Measurements from ENCODE around the gene MORC2.

Gene MORC2

GRCh38 chr22:30885591-30885990 is 83.0 kb downstream of the MORC2 start:
- H3K27me3 ChIP-seq (ENCODE audit: control insufficient read depth, insufficient read depth, low read length), result no peaks in the 10 kb centered on the region
- no peak overlapping the region for H3K4me3 ChIP-seq (ENCODE audit: low read depth, low read length)
- peaks cover 12% of the 10 kb centered on the region; the same call in 1 of the 2 replicates for H3K4me1 ChIP-seq (ENCODE audit: control insufficient read depth, insufficient read depth, low read length)
- 0 out of 2 replicates have a peak, but pooled peaks cover 8% of the 10 kb centered on the region for H3K36me3 ChIP-seq (ENCODE audit: control insufficient read depth, insufficient read depth, low read length)
- no peak overlapping the region for H3K9ac ChIP-seq (ENCODE audit: low read length)
- H3K27ac ChIP-seq (ENCODE audit: low read depth, low read length), result no peak overlapping the region
- no peaks in the 10 kb centered on the region for H3K9me3 ChIP-seq (ENCODE audit: control insufficient read depth, insufficient read depth, low read depth, low read length)

- Histone ChIP-seq H3K36me3 (ENCODE audit: control insufficient read depth, insufficient read depth, low read length) (0 out of 2 replicates have a peak, but pooled peaks cover 7% of the 10 kb centered on the region), H3K4me3 (ENCODE audit: low read depth, low read length) (no peak overlapping the region), H3K4me1 (ENCODE audit: control insufficient read depth, insufficient read depth, low read length) (peaks cover 12% of the 10 kb centered on the region; the same call in 1 of the 2 replicates), H3K27me3 (ENCODE audit: control insufficient read depth, insufficient read depth, low read length) (no peaks in the 10 kb centered on the region), H3K9ac (ENCODE audit: low read length) (no peak overlapping the region), H3K9me3 (ENCODE audit: control insufficient read depth, insufficient read depth, low read depth, low read length) (no peaks in the 10 kb centered on the region), H3K27ac (ENCODE audit: low read depth, low read length) (no peak overlapping the region)
Measured at GRCh38 chr22:30885001-30885366, 83.6 kb downstream of the MORC2 start.

GRCh38 chr22:30884211-30885000 is 84.2 kb downstream of the MORC2 start:
- Histone ChIP-seq H3K4me3 (ENCODE audit: low read depth, low read length) (no peak overlapping the region), H3K27ac (ENCODE audit: low read depth, low read length) (no peak overlapping the region), H3K36me3 (ENCODE audit: control insufficient read depth, insufficient read depth, low read length) (0 out of 2 replicates have a peak, but pooled peaks cover 1% of the 10 kb centered on the region), H3K9ac (ENCODE audit: low read length) (no peak overlapping the region), H3K27me3 (ENCODE audit: control insufficient read depth, insufficient read depth, low read length) (no peaks in the 10 kb centered on the region), H3K4me1 (ENCODE audit: control insufficient read depth, insufficient read depth, low read length) (peaks cover 12% of the 10 kb centered on the region; the same call in 1 of the 2 replicates), H3K9me3 (ENCODE audit: control insufficient read depth, insufficient read depth, low read depth, low read length) (no peaks in the 10 kb centered on the region)

GRCh38 chr22:30883586-30884145 is 84.9 kb downstream of the MORC2 start:
- Histone ChIP-seq H3K4me1 (ENCODE audit: control insufficient read depth, insufficient read depth, low read length) (peaks cover 12% of the 10 kb centered on the region; the same call in 1 of the 2 replicates), H3K36me3 (ENCODE audit: control insufficient read depth, insufficient read depth, low read length) (no peaks in the 10 kb centered on the region), H3K4me3 (ENCODE audit: low read depth, low read length) (no peak overlapping the region), H3K9me3 (ENCODE audit: control insufficient read depth, insufficient read depth, low read depth, low read length) (no peaks in the 10 kb centered on the region), H3K9ac (ENCODE audit: low read length) (no peak overlapping the region), H3K27me3 (ENCODE audit: control insufficient read depth, insufficient read depth, low read length) (no peaks in the 10 kb centered on the region), H3K27ac (ENCODE audit: low read depth, low read length) (no peak overlapping the region)

- Histone ChIP-seq H3K4me3 (ENCODE audit: low read depth, low read length) (no peak overlapping the region), H3K9ac (ENCODE audit: low read length) (no peak overlapping the region), H3K4me1 (ENCODE audit: control insufficient read depth, insufficient read depth, low read length) (peaks cover 12% of the 10 kb centered on the region; the same call in 1 of the 2 replicates), H3K36me3 (ENCODE audit: control insufficient read depth, insufficient read depth, low read length) (no peaks in the 10 kb centered on the region), H3K9me3 (ENCODE audit: control insufficient read depth, insufficient read depth, low read depth, low read length) (no peaks in the 10 kb centered on the region), H3K27ac (ENCODE audit: low read depth, low read length) (no peak overlapping the region), H3K27me3 (ENCODE audit: control insufficient read depth, insufficient read depth, low read length) (no peaks in the 10 kb centered on the region)
Measured at GRCh38 chr22:30882974-30883533, 85.5 kb downstream of the MORC2 start.

- H3K27ac ChIP-seq (ENCODE audit: low read depth, low read length), result no peak overlapping the region
- H3K4me1 ChIP-seq (ENCODE audit: control insufficient read depth, insufficient read depth, low read length), result peaks cover 12% of the 10 kb centered on the region; the same call in 1 of the 2 replicates
- no peak overlapping the region for H3K9ac ChIP-seq (ENCODE audit: low read length)
Measured at GRCh38 chr22:30882184-30882717, 86.3 kb downstream of the MORC2 start.

GRCh38 chr22:30881361-30882183 is 87.0 kb downstream of the MORC2 start:
- no peaks in the 10 kb centered on the region for H3K9me3 ChIP-seq (ENCODE audit: control insufficient read depth, insufficient read depth, low read depth, low read length)
- H3K4me1 ChIP-seq (ENCODE audit: control insufficient read depth, insufficient read depth, low read length), result peaks cover 12% of the 10 kb centered on the region; the same call in 1 of the 2 replicates
- H3K27me3 ChIP-seq (ENCODE audit: control insufficient read depth, insufficient read depth, low read length), result no peaks in the 10 kb centered on the region
- no peak overlapping the region for H3K9ac ChIP-seq (ENCODE audit: low read length)
- no peak overlapping the region for H3K27ac ChIP-seq (ENCODE audit: low read depth, low read length)
- no peaks in the 10 kb centered on the region for H3K36me3 ChIP-seq (ENCODE audit: control insufficient read depth, insufficient read depth, low read length)
- no peak overlapping the region for H3K4me3 ChIP-seq (ENCODE audit: low read depth, low read length)

More at GRCh38 chr22:30882184-30882717, 86.3 kb downstream of the MORC2 start:
- Histone ChIP-seq H3K27me3 (ENCODE audit: control insufficient read depth, insufficient read depth, low read length) (no peaks in the 10 kb centered on the region), H3K36me3 (ENCODE audit: control insufficient read depth, insufficient read depth, low read length) (no peaks in the 10 kb centered on the region), H3K4me3 (ENCODE audit: low read depth, low read length) (no peak overlapping the region), H3K9me3 (ENCODE audit: control insufficient read depth, insufficient read depth, low read depth, low read length) (no peaks in the 10 kb centered on the region)

- H3K9me3 ChIP-seq (ENCODE audit: control insufficient read depth, insufficient read depth, low read depth, low read length), result no peaks in the 10 kb centered on the region
- no peaks in the 10 kb centered on the region for H3K36me3 ChIP-seq (ENCODE audit: control insufficient read depth, insufficient read depth, low read length)
- no peak overlapping the region for H3K9ac ChIP-seq (ENCODE audit: low read length)
- no peak overlapping the region for H3K27ac ChIP-seq (ENCODE audit: low read depth, low read length)
- no peak overlapping the region for H3K4me3 ChIP-seq (ENCODE audit: low read depth, low read length)
- no peaks in the 10 kb centered on the region for H3K27me3 ChIP-seq (ENCODE audit: control insufficient read depth, insufficient read depth, low read length)
- peaks cover 10% of the 10 kb centered on the region; the same call in 1 of the 2 replicates for H3K4me1 ChIP-seq (ENCODE audit: control insufficient read depth, insufficient read depth, low read length)
Measured at GRCh38 chr22:30880847-30881246, 87.7 kb downstream of the MORC2 start.

- Histone ChIP-seq H3K27me3 (ENCODE audit: control insufficient read depth, insufficient read depth, low read length) (no peaks in the 10 kb centered on the region), H3K9me3 (ENCODE audit: control insufficient read depth, insufficient read depth, low read depth, low read length) (no peaks in the 10 kb centered on the region), H3K9ac (ENCODE audit: low read length) (no peak overlapping the region), H3K36me3 (ENCODE audit: control insufficient read depth, insufficient read depth, low read length) (no peaks in the 10 kb centered on the region), H3K4me1 (ENCODE audit: control insufficient read depth, insufficient read depth, low read length) (peaks cover 10% of the 10 kb centered on the region; the same call in 1 of the 2 replicates), H3K27ac (ENCODE audit: low read depth, low read length) (no peak overlapping the region), H3K4me3 (ENCODE audit: low read depth, low read length) (no peak overlapping the region)
Measured at GRCh38 chr22:30880181-30880601, 88.4 kb downstream of the MORC2 start.

GRCh38 chr22:30879415-30879797 is 89.2 kb downstream of the MORC2 start:
- H3K9ac ChIP-seq (ENCODE audit: low read length), result no peak overlapping the region
- H3K36me3 ChIP-seq (ENCODE audit: control insufficient read depth, insufficient read depth, low read length), result no peaks in the 10 kb centered on the region
- H3K4me1 ChIP-seq (ENCODE audit: control insufficient read depth, insufficient read depth, low read length), result peaks cover 10% of the 10 kb centered on the region; the same call in 1 of the 2 replicates

More at GRCh38 chr22:30879415-30879797, 89.2 kb downstream of the MORC2 start:
- Histone ChIP-seq H3K27me3 (ENCODE audit: control insufficient read depth, insufficient read depth, low read length) (no peaks in the 10 kb centered on the region), H3K9me3 (ENCODE audit: control insufficient read depth, insufficient read depth, low read depth, low read length) (no peaks in the 10 kb centered on the region), H3K4me3 (ENCODE audit: low read depth, low read length) (no peak overlapping the region), H3K27ac (ENCODE audit: low read depth, low read length) (no peak overlapping the region)
